H1 (cell line): ENCODE results near the gene NGFR. TPM values are rescaled to one million over a fixed set of nuclear protein-coding genes. Genes with fewer than 3 reads are reported as not detected.

Experiments
- CTCF ChIA-PET: fragments of 300-600 bp; sonication (Branson Sonifier 250); formaldehyde crosslinking; loops from one replicate; lab custom pipeline; 2021; ENCODE audit not compliant: partially characterized antibody; lab: Charles Lee
- POLR2A ChIA-PET: fragments of 300-600 bp; sonication (Branson Sonifier 250); formaldehyde crosslinking; loops from one replicate; lab custom pipeline; 2021; ENCODE audit warnings: inconsistent platforms; ENCODE audit not compliant: partially characterized antibody; lab: Charles Lee
- DNase-seq, 2 experiments: peaks; one replicate each; pipeline versions ENCODE4 v3.0.0 to v3.0.0-alpha.2; 2010 to 2022; ENCODE audit warnings: low spot score in 2 of 2, low read depth in 1 of 2, mixed read lengths in 1 of 2
- FAIRE-seq: peaks from 2 replicates; lab custom pipeline; 2011; peaks lifted over from hg19 to GRCh38; lab: Jason Lieb, UNC
- H2AFZ ChIP-seq: 2 replicates; pipeline ENCODE4 v1.8.1; 2012; ENCODE audit warnings: low read length, inconsistent platforms
- H2AK5ac ChIP-seq: 2 replicates; pipeline ENCODE4 v1.6.1; 2013; ENCODE audit warnings: low read depth, low read length
- H2BK120ac ChIP-seq: replicated peaks from 2 replicates; pipeline ENCODE3; 2013; ENCODE audit warnings: low read depth, low read length, inconsistent platforms
- H2BK12ac ChIP-seq: 2 replicates; pipeline ENCODE4 v1.6.1; 2013; ENCODE audit warnings: low read depth, low read length
- H2BK15ac ChIP-seq: 2 replicates; pipeline ENCODE4 v1.6.1; 2013; ENCODE audit warnings: low read length
- H2BK20ac ChIP-seq: 2 replicates; pipeline ENCODE4 v1.6.1; 2013; ENCODE audit warnings: low read length
- H2BK5ac ChIP-seq: 2 replicates; pipeline ENCODE4 v1.6.1; 2013; ENCODE audit warnings: low read depth, low read length
- H3K14ac ChIP-seq: 2 replicates; pipeline ENCODE4 v1.6.1; 2013; ENCODE audit warnings: inconsistent platforms; ENCODE audit not compliant: insufficient read length
- H3K18ac ChIP-seq: 2 replicates; pipeline ENCODE4 v1.6.1; 2013; ENCODE audit warnings: low read length; ENCODE audit errors: extremely low read depth
- H3K23ac ChIP-seq: 2 replicates; pipeline ENCODE4 v1.6.1; 2013; ENCODE audit warnings: inconsistent platforms; ENCODE audit not compliant: insufficient read length
- H3K23me2 ChIP-seq: 2 replicates; pipeline ENCODE4 v1.6.1; 2013; ENCODE audit warnings: low read depth, low read length
- H3K27ac ChIP-seq: 2 replicates; pipeline ENCODE4 v1.6.1; 2011; ENCODE audit warnings: low read depth, low read length, inconsistent platforms
- H3K27me3 ChIP-seq, 4 experiments: replicated peaks in 1 of 4; 1 replicate in 1 of 4; 2 replicates in 3 of 4; pipeline versions ENCODE4 v1.6.1 to v1.8.1; 2011 to 2013; ENCODE audit warnings: low read length in 3 of 4, mild to moderate bottlenecking in 3 of 4, inconsistent platforms in 2 of 4, mixed read lengths in 2 of 4, moderate library complexity in 1 of 4; ENCODE audit not compliant: control insufficient read depth in 3 of 4, insufficient read depth in 3 of 4; ENCODE audit errors: extremely low read depth in 1 of 4
- H3K36me3 ChIP-seq, 4 experiments: 2 replicates each; pipeline versions ENCODE4 v1.6.1 to v1.8.1; 2011 to 2013; ENCODE audit warnings: mild to moderate bottlenecking in 4 of 4, low read length in 3 of 4, moderate library complexity in 2 of 4, control low read depth in 1 of 4, inconsistent platforms in 1 of 4; ENCODE audit not compliant: insufficient read depth in 4 of 4, control insufficient read depth in 2 of 4
- H3K4ac ChIP-seq: replicated peaks from 2 replicates; pipeline ENCODE3; 2013; ENCODE audit warnings: low read length, low read depth, mixed read lengths, inconsistent platforms; ENCODE audit not compliant: insufficient read length
- H3K4me1 ChIP-seq, 4 experiments: replicated peaks in 1 of 4; 1 replicate in 1 of 4; 2 replicates in 3 of 4; pipeline versions ENCODE4 v1.6.1 to v1.8.1; 2011 to 2013; ENCODE audit warnings: low read length in 3 of 4, inconsistent platforms in 2 of 4, mixed read lengths in 1 of 4; ENCODE audit not compliant: insufficient read depth in 4 of 4, control insufficient read depth in 3 of 4
- H3K4me2 ChIP-seq, 2 experiments: 2 replicates each; pipeline versions ENCODE4 v1.6.1 to v1.8.1; 2011 to 2013; ENCODE audit warnings: low read depth in 2 of 2, low read length in 2 of 2, control low read depth in 1 of 2, inconsistent platforms in 1 of 2, mild to moderate bottlenecking in 1 of 2; ENCODE audit not compliant: insufficient read depth in 1 of 2
- H3K4me3 ChIP-seq, 4 experiments: fragments of 200-600, 300-600 bp in 1 of 4; sonication (generic), shearing (Covaris generic), sonication (Bioruptor Twin) in 1 of 4; 2 replicates each; pipeline versions ENCODE4 v1.5.1 to v1.8.1; 2011 to 2016; ENCODE audit warnings: low read length in 4 of 4, low read depth in 3 of 4, control low read depth in 2 of 4, inconsistent platforms in 2 of 4, mild to moderate bottlenecking in 2 of 4, mixed read lengths in 1 of 4, moderate library complexity in 1 of 4; ENCODE audit not compliant: insufficient read depth in 2 of 4; ENCODE audit errors: extremely low read depth in 1 of 4
- H3K56ac ChIP-seq: replicated peaks from 2 replicates; pipeline ENCODE3; 2013; ENCODE audit warnings: low read depth, mild to moderate bottlenecking, mixed read lengths, low read length, inconsistent platforms; ENCODE audit not compliant: insufficient read length
- H3K79me1 ChIP-seq: 2 replicates; pipeline ENCODE4 v1.6.1; 2013; ENCODE audit warnings: low read depth, low read length, control low read depth
- H3K79me2 ChIP-seq, 2 experiments: 2 replicates each; pipeline versions ENCODE4 v1.6.1 to v1.8.1; 2012 to 2013; ENCODE audit warnings: low read length in 2 of 2, mild to moderate bottlenecking in 2 of 2, inconsistent platforms in 1 of 2; ENCODE audit not compliant: insufficient read depth in 2 of 2, control insufficient read depth in 1 of 2
- H3K9ac ChIP-seq, 4 experiments: replicated peaks in 1 of 4; 1 replicate in 1 of 4; 2 replicates in 3 of 4; pipeline versions ENCODE4 v1.6.1 to v1.8.1; 2011 to 2013; ENCODE audit warnings: low read depth in 3 of 4, low read length in 3 of 4, control low read depth in 2 of 4, mild to moderate bottlenecking in 2 of 4, moderate library complexity in 2 of 4, inconsistent platforms in 1 of 4; ENCODE audit errors: extremely low read depth in 1 of 4
- H3K9me3 ChIP-seq, 2 experiments: 2 replicates each; pipeline versions ENCODE4 v1.6.1 to v1.8.1; 2012 to 2013; ENCODE audit warnings: mild to moderate bottlenecking in 2 of 2, moderate library complexity in 2 of 2, control low read depth in 1 of 2, inconsistent platforms in 1 of 2, low read depth in 1 of 2, low read length in 1 of 2, mixed read lengths in 1 of 2; ENCODE audit not compliant: insufficient read depth in 2 of 2
- H4K20me1 ChIP-seq, 2 experiments: replicated peaks in 1 of 2; 2 replicates each; pipeline versions ENCODE3 to v1.8.1; 2011 to 2013; ENCODE audit warnings: inconsistent platforms in 2 of 2, low read length in 2 of 2, mild to moderate bottlenecking in 1 of 2; ENCODE audit not compliant: insufficient read depth in 2 of 2, control insufficient read depth in 1 of 2
- H4K5ac ChIP-seq: 2 replicates; pipeline ENCODE4 v1.6.1; 2013; ENCODE audit warnings: low read length, low read depth, mixed read lengths, inconsistent platforms; ENCODE audit not compliant: insufficient read length
- H4K8ac ChIP-seq: 2 replicates; pipeline ENCODE4 v1.8.0; 2013; ENCODE audit warnings: mild to moderate bottlenecking, moderate library complexity, low read length, inconsistent platforms; ENCODE audit not compliant: insufficient read depth; ENCODE audit errors: extremely low read depth
- H4K91ac ChIP-seq: replicated peaks from 2 replicates; pipeline ENCODE3; 2013; ENCODE audit warnings: low read length, mixed read lengths, inconsistent platforms; ENCODE audit not compliant: insufficient read length
- ATF2 ChIP-seq: IDR thresholded peaks from 2 replicates; pipeline ENCODE4 v1.6.1; 2012; ENCODE audit warnings: low read length, inconsistent platforms
- BACH1 ChIP-seq: IDR thresholded peaks from 2 replicates; pipeline ENCODE4 v1.6.1; 2012; ENCODE audit warnings: low read length, improper control_type of control experiment
- CREB1 ChIP-seq: IDR thresholded peaks from 2 replicates; pipeline ENCODE4 v1.6.1; 2012; ENCODE audit warnings: inconsistent platforms
- FOSL1 ChIP-seq: IDR thresholded peaks from 2 replicates; pipeline ENCODE4 v1.6.1; 2011; ENCODE audit warnings: mild to moderate bottlenecking, low read depth, low read length, moderate library complexity; ENCODE audit not compliant: insufficient read depth
- GABPA ChIP-seq: IDR thresholded peaks from 2 replicates; pipeline ENCODE4 v1.6.1; 2011; ENCODE audit warnings: mild to moderate bottlenecking, low read length, moderate library complexity, borderline replicate concordance; ENCODE audit not compliant: insufficient read depth
- HDAC6 ChIP-seq: IDR thresholded peaks from one replicate; pipeline ENCODE4 v1.7.1; 2012; ENCODE audit warnings: low read depth, mild to moderate bottlenecking, inconsistent platforms, low read length, moderate library complexity
- JUN ChIP-seq: IDR thresholded peaks from 2 replicates; pipeline ENCODE4 v1.6.1; 2011; ENCODE audit warnings: low read depth, mild to moderate bottlenecking, improper control_type of control experiment, low read length
- KDM1A ChIP-seq: fragments of 200-600, 300-600 bp; sonication (generic); IDR thresholded peaks from 2 replicates; pipeline ENCODE4 v1.7.1; 2016; ENCODE audit warnings: mild to moderate bottlenecking, low read length, borderline replicate concordance
- MAFK ChIP-seq: IDR thresholded peaks from 2 replicates; pipeline ENCODE4 v1.6.1; 2012; ENCODE audit warnings: low read depth, mild to moderate bottlenecking, improper control_type of control experiment, low read length
- MAX ChIP-seq: IDR thresholded peaks from 2 replicates; pipeline ENCODE4 v1.6.1; 2012; ENCODE audit warnings: inconsistent platforms
- POLR2A ChIP-seq, 2 experiments: IDR thresholded peaks; 1 replicate in 1 of 2; 2 replicates in 1 of 2; pipeline ENCODE4 v1.6.1; 2011; ENCODE audit warnings: low read depth in 2 of 2, low read length in 2 of 2, mild to moderate bottlenecking in 2 of 2; ENCODE audit errors: control extremely low read depth in 1 of 2
- RNF2 ChIP-seq: fragments of 200-900, 300-1000 bp; sonication (generic); IDR thresholded peaks from 2 replicates; pipeline ENCODE4 v1.7.1; 2016; ENCODE audit warnings: borderline replicate concordance, low read depth, mild to moderate bottlenecking, antibody characterized with exemption, low read length; ENCODE audit not compliant: poor library complexity, severe bottlenecking; ENCODE audit errors: missing control alignments
- WGBS, 2 experiments: shearing (Covaris generic) in 1 of 2; methylation state at CpG; one replicate each; pipeline versions ENCODE4 v1.1.6 to v1.1.7; 2013 to 2015; ENCODE audit warnings: low lambda C conversion rate in 2 of 2, mixed read lengths in 2 of 2, inconsistent platforms in 1 of 2, low coverage in 1 of 2, missing lambda C conversion rate in 1 of 2; ENCODE audit not compliant: insufficient replicate concordance in 2 of 2, insufficient coverage in 1 of 2, insufficient read length in 1 of 2; ENCODE audit errors: extremely low coverage in 1 of 2, missing lambda C conversion rate in 1 of 2; 5-methylcytosine and 5-hydroxymethylcytosine counted together
- polyA plus RNA-seq, 7 experiments: library from polyadenylated mRNA; depleted of rRNA in 3 of 7; stranded (reverse) in 5 of 7; unstranded in 2 of 7; fragments of >200 nt in 5 of 7; fragments of 200-250 nt in 2 of 7; gene quantifications; 1 replicate in 5 of 7; 2 replicates in 1 of 7; 4 replicates in 1 of 7; pipeline versions ENCODE4 v1.2.1 to v1.2.3, GENCODE V29; 2011 to 2013; ENCODE audit warnings: missing spikeins in 2 of 7, mixed read lengths in 2 of 7
- total RNA-seq: library from RNA; stranded (reverse); fragmentation: NEBNext Ultra II Directional; extraction: Animal tissue kit (Norgen Biotek cat#: 25700); gene quantifications from 2 replicates; pipeline ENCODE4 v1.2.1, GENCODE V29; 2021

The NGFR gene
- total and polyA plus RNA-seq, 2 of the 8 experiments (the other 6 are each of a cell fraction or from before 2014, with no cell fraction given), result 8.1 to 10.3 TPM

GRCh38 chr17:49505854-49506253 is 10.8 kb downstream of the NGFR start:
- H2BK120ac ChIP-seq, result no peak overlapping the region
- H2AFZ ChIP-seq, result no peak overlapping the region
- H4K8ac ChIP-seq, result no peak overlapping the region; the same call in 1 of the 2 replicates
- H3K4me2 ChIP-seq, result no peak overlapping the region
- 83% methylated on average over 6 of the region's 14 CpGs; no CpG with 5 or more reads in 1 of the 2 experiments for WGBS, 2 experiments
- H2BK15ac ChIP-seq, result peak overlapping the region; percentile 99; the same call in 1 of the 2 replicates
- H2BK20ac ChIP-seq, result no peak overlapping the region
- peaks cover 6 to 36% (median 21%) of the 10 kb centered on the region in 4 experiments for H3K4me1 ChIP-seq
- FAIRE-seq, result no peak
- ChIA-PET POLR2A (interaction anchor here (1.0 to 3.4 kb wide), 2 partner anchors 9 kb away, joined by 3 to 11 read pairs; no protein-coding TSS in a partner anchor), CTCF (interaction anchor here (1.0 to 15.4 kb wide), 8 partner anchors 7 to 98 kb away, joined by 3 to 210 read pairs (median 4); partner anchors contain the start of gene NGFR)
- H3K4ac ChIP-seq, result no peak overlapping the region
- peaks cover 0 to 2% (median 0%) of the 10 kb centered on the region in 4 experiments; a peak in 1 of 7 replicates for H3K27me3 ChIP-seq
- H3K23me2 ChIP-seq, result peaks cover 2% of the 10 kb centered on the region; the same call in 1 of the 2 replicates
- no peaks in the 10 kb centered on the region for H3K79me1 ChIP-seq
- no peak overlapping the region for H3K14ac ChIP-seq
- H2AK5ac ChIP-seq, result no peak overlapping the region
- H4K5ac ChIP-seq, result no peak overlapping the region
- H4K91ac ChIP-seq, result peak overlapping the region; percentile 93
- no peak overlapping the region for H3K18ac ChIP-seq
- DNase-seq, result no peak
- no peaks in the 10 kb centered on the region for H3K79me2 ChIP-seq
- no peak overlapping the region for H3K27ac ChIP-seq
- no peaks in the 10 kb centered on the region for H3K9me3 ChIP-seq
- H2BK5ac ChIP-seq, result 0 out of 2 replicates have a peak overlapping the region, but pooled peaks have one; percentile 52
- no peak overlapping the region for H3K9ac ChIP-seq
- no peak overlapping the region for H3K56ac ChIP-seq
- peak overlapping the region; percentile 80; the same call in 1 of the 2 replicates for H2BK12ac ChIP-seq
- no peaks in the 10 kb centered on the region; a peak in 1 of 8 replicates for H3K36me3 ChIP-seq
- H3K23ac ChIP-seq, result no peak overlapping the region
- no peak overlapping the region for H3K4me3 ChIP-seq
- no peaks in the 10 kb centered on the region for H4K20me1 ChIP-seq
- TF ChIP-seq JUN, result no peak
- no peak for TF ChIP-seq FOSL1
- no peak for TF ChIP-seq MAFK
- TF ChIP-seq POLR2A (IDR thresholded peaks at IDR 0.05; ENCODE audit: control extremely low read depth in 1 of 2, low read depth in 2 of 2, low read length in 2 of 2), result no peak
- no peak for TF ChIP-seq MAX
- TF ChIP-seq CREB1, result no peak
- TF ChIP-seq ATF2, result no peak
- TF ChIP-seq BACH1, result no peak
- TF ChIP-seq HDAC6, result no peak
- TF ChIP-seq GABPA, result no peak
- TF ChIP-seq KDM1A, result no peak
- no peak for TF ChIP-seq RNF2
